ENCODE data around the gene TRAPPC12. TPM values are rescaled to one million over a fixed set of nuclear protein-coding genes. Genes with fewer than 3 reads are reported as not detected.

Gene TRAPPC12
- total RNA-seq, 1 experiment from 2014 or later: 77.0 TPM

DNA sequence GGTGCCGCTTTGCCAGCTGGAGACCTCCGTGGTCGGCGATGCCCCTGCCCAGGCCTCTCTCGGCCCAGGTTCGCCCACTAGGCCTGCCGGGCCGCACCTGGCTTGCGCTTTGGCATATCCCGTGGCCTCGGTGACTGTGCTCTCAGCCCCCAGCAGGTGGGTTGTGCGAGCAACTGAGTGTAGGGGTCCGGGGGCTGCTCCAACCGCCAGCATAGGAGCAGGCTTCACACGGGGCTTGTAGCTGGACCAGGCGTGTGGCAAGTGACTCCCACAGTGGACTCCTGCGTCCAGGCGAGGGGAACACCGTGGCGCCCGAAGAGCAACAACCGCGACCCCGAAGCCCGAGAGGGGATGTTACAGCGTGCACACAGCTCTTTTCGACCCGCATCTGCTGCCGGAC, 9.7 kb downstream of the TRAPPC12 start:
- BruUV-seq (replicated peaks): no TSS peak
- no peak overlapping the region for H3K4me3 Mint-ChIP-seq (ENCODE audit: low read depth, unreplicated experiment)

DNA sequence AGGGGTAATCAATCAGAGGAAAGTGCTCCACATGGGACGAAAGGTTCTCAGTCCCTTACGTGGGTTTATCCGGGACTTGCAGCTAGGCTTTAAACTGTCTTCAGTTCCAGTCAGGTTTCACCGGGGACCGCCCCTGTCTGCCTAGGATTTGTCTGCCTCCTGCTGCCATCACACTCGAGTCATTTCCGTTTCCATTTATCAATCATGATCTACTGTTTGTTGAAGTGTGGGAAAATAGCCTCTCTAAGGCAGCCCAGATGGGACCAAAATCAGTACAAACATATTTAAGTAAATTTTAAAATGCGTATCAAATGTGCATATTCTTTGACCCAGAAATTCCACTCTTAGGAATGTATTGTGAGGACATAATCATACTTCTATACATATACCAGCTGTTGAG, 10.5 kb downstream of the TRAPPC12 start:
- no TSS peak for BruUV-seq (replicated peaks)
- H3K27ac Mint-ChIP-seq (ENCODE audit: unreplicated experiment): no peak overlapping the region
- CTCF ChIA-PET: no interaction called here
- H3K36me3 Mint-ChIP-seq (ENCODE audit: insufficient read depth, unreplicated experiment): peaks cover 10% of the 10 kb centered on the region
- no peaks in the 10 kb centered on the region for H3K27me3 Mint-ChIP-seq (ENCODE audit: unreplicated experiment)
- H3K4me1 Mint-ChIP-seq (ENCODE audit: low read depth, unreplicated experiment): no peaks in the 10 kb centered on the region
- TF ChIP-seq, protein P1, sequence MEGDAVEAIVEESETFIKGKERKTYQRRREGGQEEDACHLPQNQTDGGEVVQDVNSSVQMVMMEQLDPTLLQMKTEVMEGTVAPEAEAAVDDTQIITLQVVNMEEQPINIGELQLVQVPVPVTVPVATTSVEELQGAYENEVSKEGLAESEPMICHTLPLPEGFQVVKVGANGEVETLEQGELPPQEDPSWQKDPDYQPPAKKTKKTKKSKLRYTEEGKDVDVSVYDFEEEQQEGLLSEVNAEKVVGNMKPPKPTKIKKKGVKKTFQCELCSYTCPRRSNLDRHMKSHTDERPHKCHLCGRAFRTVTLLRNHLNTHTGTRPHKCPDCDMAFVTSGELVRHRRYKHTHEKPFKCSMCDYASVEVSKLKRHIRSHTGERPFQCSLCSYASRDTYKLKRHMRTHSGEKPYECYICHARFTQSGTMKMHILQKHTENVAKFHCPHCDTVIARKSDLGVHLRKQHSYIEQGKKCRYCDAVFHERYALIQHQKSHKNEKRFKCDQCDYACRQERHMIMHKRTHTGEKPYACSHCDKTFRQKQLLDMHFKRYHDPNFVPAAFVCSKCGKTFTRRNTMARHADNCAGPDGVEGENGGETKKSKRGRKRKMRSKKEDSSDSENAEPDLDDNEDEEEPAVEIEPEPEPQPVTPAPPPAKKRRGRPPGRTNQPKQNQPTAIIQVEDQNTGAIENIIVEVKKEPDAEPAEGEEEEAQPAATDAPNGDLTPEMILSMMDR (IDR thresholded peaks at IDR 0.05; ENCODE audit: unreplicated experiment): no peak
- no peak for DNase-seq
- peaks cover 2% of the 10 kb centered on the region for H3K9me3 Mint-ChIP-seq (ENCODE audit: low read depth, unreplicated experiment)
- H3K4me3 Mint-ChIP-seq (ENCODE audit: low read depth, unreplicated experiment): no peak overlapping the region
- intact Hi-C loops (cut with micrococcal nuclease; ENCODE audit: unreplicated experiment): no loop called here

More for the DNA sequence above, 9.7 kb downstream of the TRAPPC12 start:
- Mint-ChIP-seq H3K27me3 (ENCODE audit: unreplicated experiment) (no peaks in the 10 kb centered on the region), H3K27ac (ENCODE audit: unreplicated experiment) (no peak overlapping the region), H3K36me3 (ENCODE audit: insufficient read depth, unreplicated experiment) (peaks cover 10% of the 10 kb centered on the region), H3K4me1 (ENCODE audit: low read depth, unreplicated experiment) (no peaks in the 10 kb centered on the region), H3K9me3 (ENCODE audit: low read depth, unreplicated experiment) (peaks cover 2% of the 10 kb centered on the region)
- DNase-seq: no peak
- TF ChIP-seq, protein P1 (IDR thresholded peaks at IDR 0.05; ENCODE audit: unreplicated experiment): no peak
- CTCF ChIA-PET: no interaction called here
- intact Hi-C loops (cut with micrococcal nuclease; ENCODE audit: unreplicated experiment): no loop called here

DNA sequence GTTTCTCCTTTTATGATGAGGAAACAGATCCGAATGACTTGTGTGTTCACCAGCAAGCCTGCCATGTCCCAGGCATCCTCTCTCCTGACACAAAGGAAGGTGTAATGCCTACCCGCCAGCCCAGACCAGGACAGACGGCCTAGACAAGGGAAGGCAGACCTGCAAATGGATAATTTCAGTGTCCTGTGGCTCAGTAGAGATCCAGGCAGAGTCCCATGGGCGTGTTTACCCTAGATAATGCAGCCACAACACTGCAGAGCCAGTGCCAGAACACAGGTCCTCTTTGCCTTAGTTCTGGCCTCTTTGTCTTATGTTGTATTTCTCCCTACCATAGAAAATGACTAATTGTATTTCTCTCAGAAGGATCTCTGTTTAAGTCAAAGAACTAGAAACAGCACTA, 12.7 kb downstream of the TRAPPC12 start:
- BruUV-seq (replicated peaks): no TSS peak
- CTCF ChIA-PET: no interaction called here
- H3K4me1 Mint-ChIP-seq (ENCODE audit: low read depth, unreplicated experiment): no peaks in the 10 kb centered on the region
- peaks cover 8% of the 10 kb centered on the region for H3K9me3 Mint-ChIP-seq (ENCODE audit: low read depth, unreplicated experiment)
- H3K36me3 Mint-ChIP-seq (ENCODE audit: insufficient read depth, unreplicated experiment): peaks cover 16% of the 10 kb centered on the region
- no peak overlapping the region for H3K27ac Mint-ChIP-seq (ENCODE audit: unreplicated experiment)
- H3K27me3 Mint-ChIP-seq (ENCODE audit: unreplicated experiment): no peaks in the 10 kb centered on the region
- no peak overlapping the region for H3K4me3 Mint-ChIP-seq (ENCODE audit: low read depth, unreplicated experiment)
- TF ChIP-seq, protein P1 (IDR thresholded peaks at IDR 0.05; ENCODE audit: unreplicated experiment): no peak
- intact Hi-C loops (cut with micrococcal nuclease; ENCODE audit: unreplicated experiment): no loop called here
- DNase-seq: no peak

DNA sequence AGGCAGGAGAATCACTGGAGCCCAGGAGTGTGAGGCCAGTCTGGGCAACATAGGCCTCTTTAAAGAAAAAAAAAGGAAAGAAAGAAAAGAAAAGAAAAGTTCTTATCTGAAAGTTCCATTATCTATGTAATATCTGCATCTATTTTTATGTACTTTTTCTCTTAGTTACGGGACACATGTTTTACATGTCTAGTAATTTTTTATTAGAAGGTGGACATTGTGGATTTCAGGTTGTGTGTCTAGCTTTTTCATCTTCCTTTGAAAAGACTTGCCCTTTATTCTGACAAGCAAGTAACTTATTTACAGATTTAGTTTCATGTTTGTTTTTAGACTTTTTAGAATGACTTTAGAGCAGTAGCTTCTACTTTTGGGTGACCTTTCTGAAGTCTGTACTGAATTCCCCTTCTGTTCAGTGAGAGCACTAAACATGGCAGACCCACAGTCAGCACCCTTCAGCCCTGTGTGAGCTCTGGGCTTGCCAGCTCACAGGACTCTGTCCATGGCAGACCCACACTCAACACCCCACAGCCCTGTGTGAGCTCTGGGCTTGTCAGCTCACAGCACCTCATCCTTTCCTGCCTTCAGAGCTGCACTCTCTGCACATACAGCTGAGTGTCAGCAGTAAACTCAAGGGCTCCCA, 17.5 kb downstream of the TRAPPC12 start:
- Mint-ChIP-seq H3K36me3 (ENCODE audit: insufficient read depth, unreplicated experiment) (peaks cover 7% of the 10 kb centered on the region), H3K27me3 (ENCODE audit: unreplicated experiment) (no peaks in the 10 kb centered on the region), H3K9me3 (ENCODE audit: low read depth, unreplicated experiment) (peaks cover 7% of the 10 kb centered on the region), H3K27ac (ENCODE audit: unreplicated experiment) (no peak overlapping the region), H3K4me1 (ENCODE audit: low read depth, unreplicated experiment) (no peaks in the 10 kb centered on the region), H3K4me3 (ENCODE audit: low read depth, unreplicated experiment) (no peak overlapping the region)
- no TSS peak for BruUV-seq (replicated peaks)
- no peak for DNase-seq
- intact Hi-C loops (cut with micrococcal nuclease; ENCODE audit: unreplicated experiment): no loop called here
- TF ChIP-seq, protein P1 (IDR thresholded peaks at IDR 0.05; ENCODE audit: unreplicated experiment): no peak
- CTCF ChIA-PET: no interaction called here
